Breast epithelium (tissue), 4 donors: ENCODE data around the gene RXFP1. TPM values are rescaled to one million over a fixed set of nuclear protein-coding genes. Genes with fewer than 3 reads are reported as not detected.

Source experiments
- DNase-seq, 2 donors: peaks; one replicate each; pipeline ENCODE4 v3.0.0-alpha.2; 2019; ENCODE audit warnings: low spot score in 2 of 2
- H3K27ac ChIP-seq, 2 donors: fragments of 200-600 bp; sonication (generic) in 1 of 2; one replicate each; pipeline ENCODE4 v1.5.1; 2016 to 2019; ENCODE audit warnings: mild to moderate bottlenecking in 1 of 2
- H3K27me3 ChIP-seq, 2 donors: fragments of 200-600 bp; sonication (generic) in 1 of 2; one replicate each; pipeline versions ENCODE4 v1.5.1 to v1.6.0; 2017 to 2019; ENCODE audit warnings: control low read depth in 1 of 2, mild to moderate bottlenecking in 1 of 2
- H3K36me3 ChIP-seq: fragments of 200-600 bp; one replicate; pipeline ENCODE4 v1.5.1; 2019
- H3K4me1 ChIP-seq, 2 donors: fragments of 200-600 bp; sonication (generic); one replicate each; pipeline ENCODE4 v1.5.1; 2016 to 2019; ENCODE audit warnings: control low read depth in 1 of 2
- H3K4me3 ChIP-seq, 3 donors: fragments of 200-600 bp; sonication (generic); 1 replicate in 2 of 3; 2 replicates in 1 of 3; pipeline ENCODE4 v1.5.1; 2016 to 2019; ENCODE audit warnings: mild to moderate bottlenecking in 3 of 3, moderate library complexity in 2 of 3
- H3K9me3 ChIP-seq, 2 donors: fragments of 200-600 bp; sonication (generic) in 1 of 2; one replicate each; pipeline ENCODE4 v1.5.1; 2016 to 2019; ENCODE audit warnings: control low read depth in 1 of 2
- POLR2A ChIP-seq: fragments of 450-650 bp; IDR thresholded peaks from one replicate; pipeline ENCODE4 v1.6.1; 2016; ENCODE audit warnings: antibody characterized with exemption, mild to moderate bottlenecking, moderate library complexity
- POLR2AphosphoS5 ChIP-seq, 3 donors: sonication (generic); formaldehyde crosslinking; IDR thresholded peaks; one replicate each; pipeline ENCODE4 v1.6.1; 2017; ENCODE audit warnings: antibody characterized with exemption in 3 of 3
- intact Hi-C: fragments of 100-400 bp; cut with DNase I; formaldehyde crosslinking; loops from one replicate; pipeline ENCODE4 v1.15.1; 2023; ENCODE audit warnings: low total_unique reads
- total RNA-seq, 3 donors: library from RNA; depleted of rRNA; stranded (reverse); fragments of >200 nt; gene quantifications; one replicate each; pipeline ENCODE4 v1.1.0, GENCODE V29; 2016
- TF ChIP-seq, protein P1 (sequence below), 3 donors: fragments of 450-650 bp; IDR thresholded peaks; one replicate each; pipeline ENCODE4 v1.5.1; 2016 to 2017; ENCODE audit warnings: antibody characterized with exemption in 3 of 3, mild to moderate bottlenecking in 3 of 3, moderate library complexity in 3 of 3

RXFP1 gene
- total RNA-seq, 3 donors from 2014 or later, result 0.15 TPM; not detected in 2

DNA sequence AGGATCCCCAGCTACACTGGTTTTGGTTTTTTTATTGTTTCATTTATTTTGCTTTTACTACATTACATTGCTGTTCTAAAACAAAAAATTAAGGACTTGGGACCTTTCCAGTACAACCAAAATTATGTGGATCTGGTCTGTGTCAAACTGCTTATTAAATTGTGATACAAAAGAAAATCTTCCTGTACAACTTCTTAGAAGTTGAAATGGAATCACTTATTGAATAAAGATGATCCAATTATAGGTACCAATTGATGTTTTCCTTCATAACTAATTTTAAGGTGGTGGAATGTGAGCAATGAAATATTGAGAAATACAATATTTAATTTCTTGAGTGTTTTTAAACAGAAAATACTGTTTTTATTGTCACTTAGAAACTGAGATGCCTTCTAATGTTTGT, 82.7 kb downstream of the RXFP1 start:
- Histone ChIP-seq H3K4me1 (no peaks in the 10 kb centered on the region), H3K4me3 (no peak overlapping the region), H3K27me3 (no peaks in the 10 kb centered on the region), H3K27ac (no peak overlapping the region), H3K36me3 (no peaks in the 10 kb centered on the region), H3K9me3 (no peaks in the 10 kb centered on the region)
- DNase-seq, result no peak
- intact Hi-C loops, result no loop called here
- TF ChIP-seq, protein P1, sequence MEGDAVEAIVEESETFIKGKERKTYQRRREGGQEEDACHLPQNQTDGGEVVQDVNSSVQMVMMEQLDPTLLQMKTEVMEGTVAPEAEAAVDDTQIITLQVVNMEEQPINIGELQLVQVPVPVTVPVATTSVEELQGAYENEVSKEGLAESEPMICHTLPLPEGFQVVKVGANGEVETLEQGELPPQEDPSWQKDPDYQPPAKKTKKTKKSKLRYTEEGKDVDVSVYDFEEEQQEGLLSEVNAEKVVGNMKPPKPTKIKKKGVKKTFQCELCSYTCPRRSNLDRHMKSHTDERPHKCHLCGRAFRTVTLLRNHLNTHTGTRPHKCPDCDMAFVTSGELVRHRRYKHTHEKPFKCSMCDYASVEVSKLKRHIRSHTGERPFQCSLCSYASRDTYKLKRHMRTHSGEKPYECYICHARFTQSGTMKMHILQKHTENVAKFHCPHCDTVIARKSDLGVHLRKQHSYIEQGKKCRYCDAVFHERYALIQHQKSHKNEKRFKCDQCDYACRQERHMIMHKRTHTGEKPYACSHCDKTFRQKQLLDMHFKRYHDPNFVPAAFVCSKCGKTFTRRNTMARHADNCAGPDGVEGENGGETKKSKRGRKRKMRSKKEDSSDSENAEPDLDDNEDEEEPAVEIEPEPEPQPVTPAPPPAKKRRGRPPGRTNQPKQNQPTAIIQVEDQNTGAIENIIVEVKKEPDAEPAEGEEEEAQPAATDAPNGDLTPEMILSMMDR (IDR thresholded peaks at IDR 0.05), result no peak
- no peak for TF ChIP-seq POLR2AphosphoS5 (IDR thresholded peaks at IDR 0.05)
- TF ChIP-seq POLR2A, result no peak

DNA sequence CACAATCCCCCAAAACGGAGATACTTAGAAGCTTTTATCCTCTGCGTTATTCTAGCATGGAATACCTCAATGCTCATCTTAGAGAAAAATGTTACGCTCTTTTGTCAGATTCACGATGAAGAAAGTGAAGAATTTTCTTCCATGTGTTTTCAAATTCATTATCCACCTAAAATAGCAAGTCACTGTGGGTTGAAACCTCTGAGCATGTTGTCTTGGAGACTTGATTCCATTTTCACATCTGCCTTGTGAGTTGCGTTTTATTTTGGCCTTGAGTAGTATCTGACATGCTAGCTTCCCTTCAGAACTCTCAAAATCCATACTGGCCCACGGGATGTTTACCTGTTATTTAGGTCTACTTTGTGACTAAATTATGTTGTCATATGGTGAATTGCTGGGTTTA, 83.7 kb downstream of the RXFP1 start:
- H3K9me3 ChIP-seq, result no peaks in the 10 kb centered on the region
- TF ChIP-seq, protein P1 (IDR thresholded peaks at IDR 0.05), result no peak
- TF ChIP-seq POLR2AphosphoS5 (IDR thresholded peaks at IDR 0.05) (no peak), POLR2A (no peak)
- intact Hi-C loops, result loop anchor here (5.0 kb wide), 1 partner anchor 383 kb away; no protein-coding TSS in a partner anchor
- H3K27ac ChIP-seq, result no peak overlapping the region
- DNase-seq, result no peak
- H3K27me3 ChIP-seq, result no peaks in the 10 kb centered on the region
- no peaks in the 10 kb centered on the region for H3K36me3 ChIP-seq
- H3K4me3 ChIP-seq, result no peak overlapping the region
- H3K4me1 ChIP-seq, result no peaks in the 10 kb centered on the region

DNA sequence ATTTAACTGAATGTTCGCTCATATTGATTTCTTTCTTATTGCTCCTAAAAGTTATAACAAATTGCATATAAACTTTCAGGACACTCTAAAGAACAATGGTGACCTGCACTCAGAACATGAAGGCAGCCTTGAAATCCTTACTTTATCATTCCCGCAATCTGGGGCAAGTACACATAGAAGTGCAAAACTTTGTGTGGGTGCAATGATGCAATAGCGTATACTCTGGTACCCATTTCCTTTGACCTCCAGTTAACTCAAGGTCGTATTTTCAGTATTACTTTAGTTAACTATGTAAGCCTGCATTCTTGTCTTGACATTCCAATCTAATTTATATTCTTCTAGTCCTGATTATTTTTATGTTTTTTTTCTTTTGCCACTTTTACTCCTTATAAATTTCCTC, 85.3 kb downstream of the RXFP1 start:
- no peak overlapping the region for H3K27ac ChIP-seq
- TF ChIP-seq POLR2AphosphoS5 (IDR thresholded peaks at IDR 0.05), result no peak
- TF ChIP-seq, protein P1 (IDR thresholded peaks at IDR 0.05), result no peak
- no peak for TF ChIP-seq POLR2A
- no peaks in the 10 kb centered on the region for H3K36me3 ChIP-seq
- H3K4me1 ChIP-seq, result no peaks in the 10 kb centered on the region
- H3K4me3 ChIP-seq, result no peak overlapping the region
- no peaks in the 10 kb centered on the region for H3K9me3 ChIP-seq
- DNase-seq, result no peak
- intact Hi-C loops, result loop anchor here (5.0 kb wide), 1 partner anchor 385 kb away; no protein-coding TSS in a partner anchor
- H3K27me3 ChIP-seq, result no peaks in the 10 kb centered on the region

DNA sequence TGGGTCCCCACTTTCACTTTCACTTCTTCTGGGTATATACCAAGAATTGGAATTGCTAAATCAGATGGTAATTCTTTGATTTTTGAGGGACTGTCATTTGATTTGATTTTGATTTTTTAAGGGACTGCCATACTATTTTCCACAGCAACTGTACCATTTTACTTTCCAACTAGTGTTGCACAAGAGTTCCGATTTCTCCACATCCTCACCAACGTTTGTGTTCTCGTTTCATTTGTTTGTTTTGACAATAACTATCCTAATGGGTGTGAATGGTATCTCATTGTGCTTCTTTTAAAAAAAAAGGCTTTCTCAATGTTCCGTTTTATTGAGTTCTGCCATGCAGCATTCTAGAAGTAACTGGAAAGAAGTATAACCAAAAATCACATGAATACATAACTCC, 87.4 kb downstream of the RXFP1 start:
- Histone ChIP-seq H3K27ac (no peak overlapping the region), H3K36me3 (no peaks in the 10 kb centered on the region), H3K9me3 (no peaks in the 10 kb centered on the region), H3K4me3 (no peak overlapping the region), H3K4me1 (no peaks in the 10 kb centered on the region), H3K27me3 (no peaks in the 10 kb centered on the region)
- intact Hi-C loops, result loop anchor here (2.0 to 5.0 kb wide), 2 partner anchors 22 to 387 kb away; no protein-coding TSS in a partner anchor
- TF ChIP-seq POLR2A (no peak), POLR2AphosphoS5 (IDR thresholded peaks at IDR 0.05) (no peak)
- TF ChIP-seq, protein P1 (IDR thresholded peaks at IDR 0.05), result no peak
- no peak for DNase-seq

DNA sequence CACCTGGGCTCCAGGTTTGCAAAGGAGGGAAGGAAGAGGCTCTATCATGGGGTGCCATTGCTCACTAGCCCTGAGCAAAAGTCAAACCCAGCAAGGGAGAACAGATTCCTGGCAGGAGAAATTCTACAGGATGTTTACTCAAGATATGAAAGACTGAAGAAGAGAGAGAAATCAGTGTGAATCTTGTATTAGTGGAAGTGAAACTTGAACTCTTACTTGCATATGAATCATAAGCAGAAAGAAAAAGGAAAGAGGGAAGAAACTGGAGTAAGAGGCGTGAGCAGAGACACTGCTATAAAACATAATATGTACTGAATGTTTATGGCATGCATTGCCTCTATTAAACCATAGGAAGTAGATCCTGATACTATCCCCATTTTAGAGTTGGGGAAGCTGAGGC, 89.1 kb downstream of the RXFP1 start:
- Histone ChIP-seq H3K4me1 (no peaks in the 10 kb centered on the region), H3K9me3 (no peaks in the 10 kb centered on the region), H3K27ac (no peak overlapping the region), H3K27me3 (no peaks in the 10 kb centered on the region), H3K36me3 (no peaks in the 10 kb centered on the region), H3K4me3 (no peak overlapping the region)
- intact Hi-C loops, result no loop called here
- no peak for DNase-seq
- TF ChIP-seq, protein P1 (IDR thresholded peaks at IDR 0.05), result no peak
- TF ChIP-seq POLR2AphosphoS5 (IDR thresholded peaks at IDR 0.05) (no peak), POLR2A (no peak)
